ENCODE results near the gene GCNT2. TPM values are rescaled to one million over a fixed set of nuclear protein-coding genes. Genes with fewer than 3 reads are reported as not detected.

GCNT2 gene
- total RNA-seq, 4 donors from 2014 or later, result 3.8 to 7.9 (median 6.0) TPM

DNA sequence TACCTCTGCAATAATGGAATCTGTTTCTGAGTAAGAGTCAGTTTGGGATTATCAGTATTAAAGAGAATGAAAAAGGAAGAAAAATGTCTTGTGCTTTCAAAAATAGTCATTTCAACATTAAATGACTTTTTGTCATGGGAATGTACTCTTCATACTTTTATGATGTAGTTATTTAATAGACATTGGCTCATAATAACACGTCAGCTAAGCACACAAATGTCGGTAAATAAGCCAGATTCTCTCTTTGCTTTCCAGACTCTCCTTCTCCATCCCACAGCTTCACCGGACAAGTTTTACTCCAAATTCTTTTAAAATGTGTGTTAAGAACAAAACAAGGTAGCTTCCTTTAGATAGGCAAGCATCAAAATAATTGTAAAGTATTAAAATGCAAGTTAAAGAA, 97.3 kb downstream of the GCNT2 start:
- TF ChIP-seq, protein P1, sequence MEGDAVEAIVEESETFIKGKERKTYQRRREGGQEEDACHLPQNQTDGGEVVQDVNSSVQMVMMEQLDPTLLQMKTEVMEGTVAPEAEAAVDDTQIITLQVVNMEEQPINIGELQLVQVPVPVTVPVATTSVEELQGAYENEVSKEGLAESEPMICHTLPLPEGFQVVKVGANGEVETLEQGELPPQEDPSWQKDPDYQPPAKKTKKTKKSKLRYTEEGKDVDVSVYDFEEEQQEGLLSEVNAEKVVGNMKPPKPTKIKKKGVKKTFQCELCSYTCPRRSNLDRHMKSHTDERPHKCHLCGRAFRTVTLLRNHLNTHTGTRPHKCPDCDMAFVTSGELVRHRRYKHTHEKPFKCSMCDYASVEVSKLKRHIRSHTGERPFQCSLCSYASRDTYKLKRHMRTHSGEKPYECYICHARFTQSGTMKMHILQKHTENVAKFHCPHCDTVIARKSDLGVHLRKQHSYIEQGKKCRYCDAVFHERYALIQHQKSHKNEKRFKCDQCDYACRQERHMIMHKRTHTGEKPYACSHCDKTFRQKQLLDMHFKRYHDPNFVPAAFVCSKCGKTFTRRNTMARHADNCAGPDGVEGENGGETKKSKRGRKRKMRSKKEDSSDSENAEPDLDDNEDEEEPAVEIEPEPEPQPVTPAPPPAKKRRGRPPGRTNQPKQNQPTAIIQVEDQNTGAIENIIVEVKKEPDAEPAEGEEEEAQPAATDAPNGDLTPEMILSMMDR (IDR thresholded peaks at IDR 0.05), result no peak
- ATAC-seq (ENCODE audit: low FRiP score), result no peak
- DNase-seq (ENCODE audit: low spot score), result no peak

- TF ChIP-seq, protein P1 (IDR thresholded peaks at IDR 0.05), result no peak
- DNase-seq (ENCODE audit: low spot score) (no peak), ATAC-seq (ENCODE audit: low FRiP score) (no peak)
These were observed 100.1 kb downstream of the GCNT2 start for GRCh38 chr6:10621213-10621612.

DNA sequence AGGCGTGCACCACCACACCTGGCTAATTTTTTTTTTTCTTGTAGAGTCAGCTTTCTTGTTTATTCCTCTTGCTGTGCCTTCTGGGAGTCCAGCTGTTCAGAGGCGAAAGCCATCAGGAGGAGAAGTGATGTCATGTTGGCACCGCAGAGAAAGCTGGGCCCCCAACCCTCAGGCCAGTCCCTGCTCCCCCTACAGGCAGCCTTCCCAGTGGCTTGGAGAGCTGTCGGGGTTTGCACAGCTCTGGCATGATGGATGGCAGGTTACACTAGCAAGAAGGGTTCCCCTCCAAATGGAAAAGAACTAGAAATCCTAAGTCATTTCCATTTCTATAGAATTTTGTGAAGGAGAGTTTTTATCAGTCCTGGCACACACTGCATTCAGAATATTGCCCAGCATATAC, 100.7 kb downstream of the GCNT2 start:
- DNase-seq (ENCODE audit: low spot score) (no peak), ATAC-seq (ENCODE audit: low FRiP score) (no peak)
- TF ChIP-seq, protein P1 (IDR thresholded peaks at IDR 0.05), result no peak

GRCh38 chr6:10624836-10625235, 103.7 kb downstream of the GCNT2 start:
- DNase-seq (ENCODE audit: low spot score) (no peak), ATAC-seq (ENCODE audit: low FRiP score) (no peak)

GRCh38 chr6:10626154-10626741, 105.1 kb downstream of the GCNT2 start:
- TF ChIP-seq, protein P1 (IDR thresholded peaks at IDR 0.05), result no peak
- no peak for DNase-seq (ENCODE audit: low spot score)
- ATAC-seq (ENCODE audit: low FRiP score), result no peak

More at GRCh38 chr6:10624836-10625235, 103.7 kb downstream of the GCNT2 start:
- TF ChIP-seq, protein P1 (IDR thresholded peaks at IDR 0.05), result no peak

DNA sequence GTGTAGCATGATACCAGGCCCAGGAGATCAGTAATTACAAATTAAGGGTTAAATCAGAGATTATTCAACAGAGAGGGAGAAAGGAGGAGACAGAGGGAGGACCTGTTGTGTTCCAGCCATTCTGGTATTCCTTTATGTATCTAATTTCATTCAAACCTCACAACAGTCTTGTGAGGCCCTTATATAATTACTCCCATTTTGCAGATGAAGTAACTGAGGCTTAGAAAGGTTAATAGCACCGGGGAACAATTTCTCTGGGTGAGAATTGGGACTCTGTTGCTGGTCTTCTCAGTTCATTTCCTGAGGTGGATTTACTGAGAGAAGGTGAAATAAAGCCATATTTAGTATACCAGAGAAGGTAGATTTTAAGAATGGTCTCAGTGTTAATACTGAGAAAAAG, 106.6 kb downstream of the GCNT2 start:
- no peak for ATAC-seq (ENCODE audit: low FRiP score)
- no peak for DNase-seq (ENCODE audit: low spot score)
- TF ChIP-seq, protein P1 (IDR thresholded peaks at IDR 0.05), result no peak

GRCh38 chr6:10630178-10630577, 109.0 kb downstream of the GCNT2 start:
- no peak for ATAC-seq (ENCODE audit: low FRiP score)
- TF ChIP-seq, protein P1 (IDR thresholded peaks at IDR 0.05), result no peak
- DNase-seq (ENCODE audit: low spot score), result no peak
